Thymus (tissue), 11 donors: ENCODE measurements around the gene FAF1. TPM values are rescaled to one million over a fixed set of nuclear protein-coding genes. Genes with fewer than 3 reads are reported as not detected.
A peak's percentile ranks its signal among the peaks of the same experiment; 100 is the strongest.

ENCODE experiments used
- DNase-seq, 9 donors: peaks; one replicate each; pipeline ENCODE4 v3.0.0-alpha.2; 2013; ENCODE audit warnings: low spot score in 9 of 9, low read depth in 6 of 9, missing footprints in 1 of 9
- H3K27ac ChIP-seq, 2 donors: one replicate each; pipeline ENCODE4 v1.5.1; 2013; ENCODE audit warnings: control low read depth in 1 of 2, low read depth in 1 of 2, low read length in 1 of 2, mild to moderate bottlenecking in 1 of 2, moderate library complexity in 1 of 2
- H3K27me3 ChIP-seq, 2 donors: one replicate each; pipeline ENCODE4 v1.5.1; 2013; ENCODE audit warnings: low read length in 1 of 2; ENCODE audit not compliant: control insufficient read depth in 2 of 2, insufficient read depth in 1 of 2
- H3K36me3 ChIP-seq, 2 donors: one replicate each; pipeline ENCODE4 v1.5.1; 2013; ENCODE audit warnings: low read length in 1 of 2, mild to moderate bottlenecking in 1 of 2, moderate library complexity in 1 of 2; ENCODE audit not compliant: control insufficient read depth in 2 of 2, insufficient read depth in 2 of 2
- H3K4me1 ChIP-seq, 2 donors: one replicate each; pipeline ENCODE4 v1.5.1; 2013; ENCODE audit warnings: low read length in 2 of 2; ENCODE audit not compliant: control insufficient read depth in 2 of 2, insufficient read depth in 2 of 2
- H3K4me3 ChIP-seq, 2 donors: one replicate each; pipeline ENCODE4 v1.5.1; 2013; ENCODE audit warnings: low read length in 2 of 2, control low read depth in 1 of 2, mild to moderate bottlenecking in 1 of 2
- H3K9me3 ChIP-seq, 2 donors: one replicate each; pipeline ENCODE4 v1.5.1; 2013; ENCODE audit warnings: low read length in 1 of 2, mild to moderate bottlenecking in 1 of 2; ENCODE audit not compliant: control insufficient read depth in 2 of 2, insufficient read depth in 1 of 2
- WGBS: extraction: QIAGEN DNeasy Blood & Tissue Kit; methylation state at CpG from one replicate; pipeline ENCODE4 v1.1.7; 2013; 5-methylcytosine and 5-hydroxymethylcytosine counted together
- polyA plus RNA-seq: library from polyadenylated mRNA; stranded (reverse); fragments of 200-250 nt; gene quantifications from one replicate; pipeline ENCODE4 v1.2.3, GENCODE V29; 2013
- total RNA-seq: library from RNA; stranded (reverse); fragments of 120-200 nt; gene quantifications from one replicate; pipeline ENCODE4 v1.2.4, GENCODE V29; 2013
- donor health status: healthy.

FAF1 gene
- total and polyA plus RNA-seq, 2 donors = 39.1 to 66.3 TPM

- Histone ChIP-seq H3K27ac (no peak overlapping the region), H3K36me3 (no peaks in the 10 kb centered on the region), H3K4me3 (no peak overlapping the region), H3K4me1 (no peaks in the 10 kb centered on the region), H3K27me3 (no peaks in the 10 kb centered on the region), H3K9me3 (no peaks in the 10 kb centered on the region)
- DNase-seq = no peak
- 98% methylated on average over 2 of the region's 2 CpGs for WGBS
These were observed 139.5 kb downstream of the FAF1 start for GRCh38 chr1:50820545-50820944.

GRCh38 chr1:50812346-50812745 is 147.7 kb downstream of the FAF1 start:
- no peak overlapping the region for H3K4me3 ChIP-seq
- H3K4me1 ChIP-seq = no peaks in the 10 kb centered on the region
- peaks cover 0 to 1% of the 10 kb centered on the region in 2 donors for H3K9me3 ChIP-seq
- H3K36me3 ChIP-seq = no peaks in the 10 kb centered on the region
- H3K27ac ChIP-seq = no peak overlapping the region
- 95% methylated on average over 4 of the region's 4 CpGs for WGBS
- no peak for DNase-seq
- no peaks in the 10 kb centered on the region for H3K27me3 ChIP-seq

GRCh38 chr1:50808296-50808695 is 151.8 kb downstream of the FAF1 start:
- DNase-seq = no peak
- no peaks in the 10 kb centered on the region for H3K27me3 ChIP-seq
- H3K4me3 ChIP-seq = no peak overlapping the region
- 98% methylated on average over 3 of the region's 3 CpGs for whole genome bisulfite sequencing
- peaks cover 0 to 1% of the 10 kb centered on the region in 2 donors for H3K9me3 ChIP-seq
- no peaks in the 10 kb centered on the region for H3K4me1 ChIP-seq
- no peaks in the 10 kb centered on the region for H3K36me3 ChIP-seq
- H3K27ac ChIP-seq = no peak overlapping the region

- H3K4me3 ChIP-seq = no peak overlapping the region
- H3K9me3 ChIP-seq = no peaks in the 10 kb centered on the region
- H3K4me1 ChIP-seq = no peaks in the 10 kb centered on the region
- WGBS = 97% methylated on average over 2 of the region's 2 CpGs
- no peaks in the 10 kb centered on the region for H3K27me3 ChIP-seq
- no peak for DNase-seq
- no peaks in the 10 kb centered on the region for H3K36me3 ChIP-seq
- H3K27ac ChIP-seq = no peak overlapping the region
These were observed 163.8 kb downstream of the FAF1 start for GRCh38 chr1:50796272-50796671.

DNA sequence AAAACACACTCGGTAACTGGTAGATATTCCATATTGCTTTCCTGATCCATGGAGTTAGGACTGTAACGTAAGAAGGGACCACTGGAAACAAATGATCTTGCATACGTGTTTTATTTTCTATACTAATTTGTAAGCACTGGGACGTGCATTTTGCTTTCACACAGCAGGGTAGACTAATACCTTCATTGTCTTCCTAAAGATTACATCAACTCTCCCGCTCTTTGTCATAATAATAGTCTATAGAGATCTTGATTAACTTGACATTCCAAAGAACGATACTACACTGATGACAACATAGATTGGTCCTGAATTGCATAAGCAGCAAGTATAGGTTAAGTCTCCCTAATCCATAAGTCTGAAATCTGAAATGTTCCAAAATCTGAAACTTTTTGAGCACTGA is 166.5 kb downstream of the FAF1 start:
- no peak for DNase-seq
- WGBS = 98% methylated on average over 6 of the region's 6 CpGs
- no peak overlapping the region for H3K4me3 ChIP-seq
- no peaks in the 10 kb centered on the region for H3K4me1 ChIP-seq
- no peaks in the 10 kb centered on the region for H3K27me3 ChIP-seq
- no peaks in the 10 kb centered on the region for H3K36me3 ChIP-seq
- no peaks in the 10 kb centered on the region for H3K9me3 ChIP-seq
- H3K27ac ChIP-seq = no peak overlapping the region

DNA sequence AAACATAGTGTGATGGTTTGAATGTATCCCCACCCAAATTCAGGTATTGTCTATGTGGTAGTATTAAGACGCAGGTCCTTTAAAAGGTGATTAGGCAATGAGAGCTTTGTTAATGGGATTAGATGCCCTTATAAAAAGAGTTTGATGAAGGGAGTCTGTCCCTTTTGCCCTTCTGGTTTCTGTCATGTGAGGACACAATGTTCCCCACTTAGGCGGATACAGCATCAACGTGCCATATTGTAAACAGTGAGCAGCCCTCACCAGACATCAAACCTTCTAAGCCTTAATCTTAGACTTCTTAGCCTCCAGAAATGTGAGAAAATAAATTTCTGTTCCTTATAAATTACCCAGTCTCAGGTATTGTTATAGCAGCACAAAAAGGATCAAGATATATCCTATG is 172.8 kb downstream of the FAF1 start:
- Histone ChIP-seq H3K4me1 (no peaks in the 10 kb centered on the region), H3K27me3 (no peaks in the 10 kb centered on the region), H3K4me3 (no peak overlapping the region), H3K27ac (no peak overlapping the region), H3K36me3 (peaks cover 3 to 8% of the 10 kb centered on the region in 2 donors), H3K9me3 (no peaks in the 10 kb centered on the region)
- DNase-seq = no peak
- WGBS = 98% methylated on average over 3 of the region's 3 CpGs

GRCh38 chr1:50783286-50783685 is 176.8 kb downstream of the FAF1 start:
- WGBS = 95% methylated on average over 9 of the region's 9 CpGs
- H3K36me3 ChIP-seq = peaks cover 8 to 23% of the 10 kb centered on the region in 2 donors
- no peaks in the 10 kb centered on the region for H3K9me3 ChIP-seq
- no peak overlapping the region for H3K27ac ChIP-seq
- no peak for DNase-seq
- H3K4me3 ChIP-seq = no peak overlapping the region
- H3K27me3 ChIP-seq = no peaks in the 10 kb centered on the region
- H3K4me1 ChIP-seq = no peaks in the 10 kb centered on the region

- no peaks in the 10 kb centered on the region for H3K9me3 ChIP-seq
- no peaks in the 10 kb centered on the region for H3K4me1 ChIP-seq
- H3K27ac ChIP-seq = no peak overlapping the region
- DNase-seq = no peak
- H3K4me3 ChIP-seq = no peak overlapping the region
- no peaks in the 10 kb centered on the region for H3K27me3 ChIP-seq
- peaks cover 7 to 15% of the 10 kb centered on the region in 2 donors for H3K36me3 ChIP-seq
- 98% methylated on average over 4 of the region's 4 CpGs for WGBS
These were observed 179.3 kb downstream of the FAF1 start for GRCh38 chr1:50780797-50781196.

DNA sequence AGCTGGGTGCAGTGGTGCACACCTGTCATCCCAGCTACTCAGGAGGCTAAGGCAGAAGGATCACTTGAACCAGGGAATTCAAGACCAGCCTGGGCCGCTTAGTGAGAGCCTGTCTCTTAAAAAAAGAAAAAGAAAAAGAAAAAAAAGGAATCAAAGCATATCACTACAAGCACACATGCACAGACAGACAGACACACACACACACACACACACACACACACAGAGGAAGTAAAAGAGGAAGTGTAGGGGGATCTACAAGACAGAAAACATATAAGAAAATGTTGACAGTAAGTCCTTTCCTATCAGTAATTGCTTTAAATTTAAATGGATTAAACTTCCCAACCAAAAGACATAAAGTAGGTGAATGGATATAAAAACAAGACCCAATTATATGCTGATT is 180.3 kb downstream of the FAF1 start:
- no peaks in the 10 kb centered on the region for H3K9me3 ChIP-seq
- H3K27me3 ChIP-seq = no peaks in the 10 kb centered on the region
- peak in 1 of 9 donors; percentile 11 for DNase-seq
- no peaks in the 10 kb centered on the region for H3K4me1 ChIP-seq
- no peak overlapping the region for H3K4me3 ChIP-seq
- WGBS = 93% methylated on average over 1 of the region's 1 CpG
- H3K27ac ChIP-seq = no peak overlapping the region
- peaks cover 5 to 15% of the 10 kb centered on the region in 2 donors for H3K36me3 ChIP-seq

DNA sequence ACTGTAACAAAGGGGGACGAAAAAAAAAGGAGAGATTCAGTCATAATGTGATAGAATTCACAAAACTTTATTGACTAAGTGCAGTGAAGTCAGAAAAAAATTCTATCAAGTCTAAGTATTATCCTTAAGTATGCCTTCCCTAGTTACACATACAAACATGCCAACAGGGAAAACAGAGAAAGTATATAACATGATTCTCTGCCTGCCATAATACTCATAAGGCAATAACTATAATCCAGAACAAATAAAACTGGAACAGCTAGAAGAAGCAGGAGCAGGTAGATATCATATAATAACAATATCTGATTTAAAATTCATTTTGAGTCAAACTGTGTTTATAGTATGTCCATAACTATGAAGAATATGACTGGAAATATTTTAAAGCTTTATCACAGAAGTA is 184.3 kb downstream of the FAF1 start:
- DNase-seq = no peak
- Histone ChIP-seq H3K36me3 (peaks cover 3 to 11% of the 10 kb centered on the region in 2 donors), H3K9me3 (no peaks in the 10 kb centered on the region), H3K4me1 (no peaks in the 10 kb centered on the region), H3K4me3 (no peak overlapping the region), H3K27ac (no peak overlapping the region), H3K27me3 (no peaks in the 10 kb centered on the region)
- WGBS = 96% methylated on average over 1 of the region's 1 CpG
